Measurements from ENCODE around the gene GH2. TPM values are rescaled to one million over a fixed set of nuclear protein-coding genes. Genes with fewer than 3 reads are reported as not detected.
"Not testable (repeated sequence)": the region's sequence is repeated elsewhere in the genome, so short reads cannot be mapped to it uniquely, and the experiment has no call there.

Gene GH2
- total and polyA plus RNA-seq, 2 experiments from 2014 or later, result 0.59 to 2.3 TPM

DNA sequence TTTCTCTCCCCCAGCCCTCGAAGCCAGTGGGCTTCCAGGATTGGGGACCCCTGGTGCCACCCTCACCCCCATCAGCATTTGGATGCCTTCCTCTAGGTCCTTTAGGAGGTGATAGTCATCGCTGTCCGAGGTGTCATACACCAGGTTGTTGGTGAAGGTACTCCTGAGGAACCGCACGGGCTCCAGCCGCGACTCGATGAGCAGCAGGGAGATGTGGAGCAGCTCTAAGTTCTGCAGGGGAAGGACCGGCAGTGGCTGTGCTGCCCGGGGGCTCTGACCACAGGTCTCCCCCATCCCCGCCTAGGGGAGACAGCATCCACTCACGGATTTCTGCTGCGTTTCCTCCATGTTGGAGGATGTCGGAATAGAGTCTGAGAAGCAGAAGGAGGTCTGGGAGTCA lies 28.4 kb upstream of the GH2 start (continued):
- TF ChIP-seq, protein P1, sequence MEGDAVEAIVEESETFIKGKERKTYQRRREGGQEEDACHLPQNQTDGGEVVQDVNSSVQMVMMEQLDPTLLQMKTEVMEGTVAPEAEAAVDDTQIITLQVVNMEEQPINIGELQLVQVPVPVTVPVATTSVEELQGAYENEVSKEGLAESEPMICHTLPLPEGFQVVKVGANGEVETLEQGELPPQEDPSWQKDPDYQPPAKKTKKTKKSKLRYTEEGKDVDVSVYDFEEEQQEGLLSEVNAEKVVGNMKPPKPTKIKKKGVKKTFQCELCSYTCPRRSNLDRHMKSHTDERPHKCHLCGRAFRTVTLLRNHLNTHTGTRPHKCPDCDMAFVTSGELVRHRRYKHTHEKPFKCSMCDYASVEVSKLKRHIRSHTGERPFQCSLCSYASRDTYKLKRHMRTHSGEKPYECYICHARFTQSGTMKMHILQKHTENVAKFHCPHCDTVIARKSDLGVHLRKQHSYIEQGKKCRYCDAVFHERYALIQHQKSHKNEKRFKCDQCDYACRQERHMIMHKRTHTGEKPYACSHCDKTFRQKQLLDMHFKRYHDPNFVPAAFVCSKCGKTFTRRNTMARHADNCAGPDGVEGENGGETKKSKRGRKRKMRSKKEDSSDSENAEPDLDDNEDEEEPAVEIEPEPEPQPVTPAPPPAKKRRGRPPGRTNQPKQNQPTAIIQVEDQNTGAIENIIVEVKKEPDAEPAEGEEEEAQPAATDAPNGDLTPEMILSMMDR (conservative IDR thresholded peaks at IDR 0.05; ENCODE audit: low read depth in 2 of 2), result no peak

DNA sequence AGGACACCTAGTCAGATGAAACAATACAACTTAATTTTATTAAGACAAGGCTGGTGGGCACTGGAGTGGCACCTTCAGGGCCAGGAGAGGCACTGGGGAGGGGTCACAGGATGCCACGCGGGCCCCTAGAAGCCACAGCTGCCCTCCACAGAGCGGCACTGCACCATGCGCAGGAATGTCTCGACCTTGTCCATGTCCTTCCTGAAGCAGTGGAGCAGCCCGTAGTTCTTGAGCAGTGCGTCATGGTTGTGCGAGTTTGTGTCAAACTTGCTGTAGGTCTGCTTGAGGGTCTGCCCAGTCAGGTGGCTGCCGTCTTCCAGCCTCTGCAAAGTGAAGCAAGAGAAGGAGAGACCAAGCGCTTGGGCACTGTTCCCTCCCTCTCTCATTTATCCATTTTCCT lies 27.8 kb upstream of the GH2 start:
- H3K27ac ChIP-seq (ENCODE audit: low read depth); H4K20me1 ChIP-seq (replicated peaks; ENCODE audit: insufficient read depth); H3K9me3 Mint-ChIP-seq; DNase-seq (ENCODE audit: low spot score); H3K9me2 ChIP-seq (ENCODE audit: insufficient read depth); H3K4me3 ChIP-seq; H3K79me2 ChIP-seq (replicated peaks; ENCODE audit: insufficient read depth); H3K27me3 Mint-ChIP-seq (ENCODE audit: insufficient read depth, low read depth, poor library complexity); H3K27ac Mint-ChIP-seq; ATAC-seq; H3K36me3 ChIP-seq (ENCODE audit: insufficient read depth); H3K36me3 Mint-ChIP-seq (ENCODE audit: low read depth); H3K27me3 ChIP-seq (ENCODE audit: insufficient read depth); H3K4me2 ChIP-seq; H2AFZ ChIP-seq; H3K4me1 ChIP-seq (ENCODE audit: insufficient read depth); H3F3A ChIP-seq (replicated peaks; ENCODE audit: low read depth); H3K4me3 Mint-ChIP-seq: not testable (repeated sequence)
- H3K4me1 Mint-ChIP-seq, result peaks cover 20% of the 10 kb centered on the region

DNA sequence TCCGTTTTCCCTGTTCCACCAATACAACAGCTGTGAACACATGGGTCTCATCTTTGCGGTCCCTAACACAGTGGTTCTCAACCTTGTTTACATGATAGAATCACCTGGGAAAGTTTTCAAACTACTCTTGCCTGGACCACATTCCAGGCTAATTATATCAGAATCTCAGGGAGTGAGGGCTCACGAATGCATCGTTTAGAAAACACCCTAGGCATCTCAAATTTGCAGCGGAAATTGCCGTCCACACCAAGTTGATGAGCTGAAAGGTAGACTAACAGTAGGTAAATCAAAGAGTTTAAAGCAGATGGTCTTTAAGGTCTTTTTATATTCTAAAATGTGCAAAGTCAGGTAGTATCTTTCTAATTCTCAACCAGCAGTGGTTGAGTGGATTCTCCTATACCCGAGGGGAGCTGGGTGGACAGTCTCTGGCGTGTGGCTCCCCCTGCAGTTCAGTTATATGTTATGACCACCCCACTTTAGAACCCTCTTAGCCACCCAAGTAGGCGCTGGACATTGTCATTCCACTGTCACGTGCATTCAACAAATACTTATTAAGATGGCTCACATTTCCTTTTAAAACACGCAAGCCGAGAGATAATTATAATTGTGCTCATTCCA lies 25.5 kb upstream of the GH2 start:
- not testable (repeated sequence) for H3K9me2 ChIP-seq (ENCODE audit: insufficient read depth); H3F3A ChIP-seq (replicated peaks; ENCODE audit: low read depth); H3K9me3 Mint-ChIP-seq; H3K79me2 ChIP-seq (replicated peaks; ENCODE audit: insufficient read depth); H3K27ac Mint-ChIP-seq; H3K36me3 Mint-ChIP-seq (ENCODE audit: low read depth); H3K36me3 ChIP-seq (ENCODE audit: insufficient read depth); H3K4me3 ChIP-seq; H2AFZ ChIP-seq; H3K27me3 Mint-ChIP-seq (ENCODE audit: insufficient read depth, low read depth, poor library complexity); H3K4me1 ChIP-seq (ENCODE audit: insufficient read depth); H4K20me1 ChIP-seq (replicated peaks; ENCODE audit: insufficient read depth); H3K4me3 Mint-ChIP-seq; H3K27me3 ChIP-seq (ENCODE audit: insufficient read depth)
- peak overlapping the region; percentile 22; the same call in 1 of the 2 replicates for H3K4me2 ChIP-seq
- ATAC-seq (peak; percentile 84), DNase-seq (ENCODE audit: low spot score) (peak; percentile 71)
- 0 out of 2 replicates have a peak, but pooled peaks have one; percentile 20 for TF ChIP-seq NANOG (IDR thresholded peaks at IDR 0.05; ENCODE audit: borderline replicate concordance)
- TF ChIP-seq, protein P1 (conservative IDR thresholded peaks at IDR 0.05; ENCODE audit: low read depth in 2 of 2), result peak; percentile 54 to 60
- H3K4me1 Mint-ChIP-seq, result peaks cover 20% of the 10 kb centered on the region
- 0 out of 2 replicates have a peak overlapping the region, but pooled peaks have one; percentile 29 for H3K27ac ChIP-seq (ENCODE audit: low read depth)

DNA sequence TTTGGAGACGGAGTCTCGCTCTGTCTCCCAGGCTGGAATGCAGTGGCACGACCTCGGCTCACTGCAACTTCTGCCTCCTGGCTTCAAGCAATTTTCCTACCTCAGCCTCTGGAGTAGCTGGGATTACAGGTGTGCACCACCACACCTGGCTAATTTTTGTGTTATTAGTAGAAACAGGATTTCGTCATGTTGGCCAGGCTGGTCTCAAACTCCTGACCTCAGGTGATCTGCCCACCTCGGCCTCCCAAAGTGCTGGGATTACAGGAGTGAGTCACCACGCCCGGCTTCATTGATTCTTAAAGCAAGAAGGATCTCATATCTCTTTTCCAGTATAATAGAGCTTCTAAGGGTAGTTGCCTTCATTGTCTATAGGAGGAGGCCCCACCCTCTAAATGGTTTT lies 23.1 kb upstream of the GH2 start:
- not testable (repeated sequence) for H3K27me3 ChIP-seq (ENCODE audit: insufficient read depth); H4K20me1 ChIP-seq (replicated peaks; ENCODE audit: insufficient read depth); H3K27ac ChIP-seq (ENCODE audit: low read depth); H3K27me3 Mint-ChIP-seq (ENCODE audit: insufficient read depth, low read depth, poor library complexity); H3F3A ChIP-seq (replicated peaks; ENCODE audit: low read depth); H3K79me2 ChIP-seq (replicated peaks; ENCODE audit: insufficient read depth); H3K27ac Mint-ChIP-seq; H3K4me3 ChIP-seq; H3K36me3 Mint-ChIP-seq (ENCODE audit: low read depth); DNase-seq (ENCODE audit: low spot score); ATAC-seq; H3K4me1 Mint-ChIP-seq; H3K9me3 Mint-ChIP-seq; H2AFZ ChIP-seq; H3K4me2 ChIP-seq; H3K9me2 ChIP-seq (ENCODE audit: insufficient read depth); H3K4me3 Mint-ChIP-seq; H3K4me1 ChIP-seq (ENCODE audit: insufficient read depth); H3K36me3 ChIP-seq (ENCODE audit: insufficient read depth)

Data from GM23338 (cell line).